Urinary bladder (tissue), 4 donors: Measurements from ENCODE around the gene PDE3B. TPM values are rescaled to one million over a fixed set of nuclear protein-coding genes. Genes with fewer than 3 reads are reported as not detected.
A peak's percentile ranks its signal among the peaks of the same experiment; 100 is the strongest.

Source experiments
- DNase-seq: peaks from one replicate; pipeline ENCODE4 v3.0.0-alpha.2; 2015; ENCODE audit errors: extremely low spot score
- H3K27ac ChIP-seq: one replicate; pipeline ENCODE4 v1.5.1; 2013; ENCODE audit warnings: low read depth, mild to moderate bottlenecking, moderate library complexity
- H3K36me3 ChIP-seq: one replicate; pipeline ENCODE4 v1.6.1; 2013; ENCODE audit warnings: mild to moderate bottlenecking, moderate library complexity; ENCODE audit not compliant: insufficient read depth
- H3K4me1 ChIP-seq: one replicate; pipeline ENCODE4 v1.6.1; 2013; ENCODE audit warnings: mild to moderate bottlenecking, moderate library complexity; ENCODE audit not compliant: insufficient read depth
- H3K4me3 ChIP-seq: one replicate; pipeline ENCODE4 v1.5.1; 2013; ENCODE audit warnings: low read depth, low read length
- WGBS: extraction: QIAGEN DNeasy Blood & Tissue Kit; methylation state at CpG from one replicate; pipeline ENCODE4 v1.1.7; 2013; 5-methylcytosine and 5-hydroxymethylcytosine counted together
- polyA plus RNA-seq: library from polyadenylated mRNA; stranded (reverse); fragments of 200-250 nt; gene quantifications from one replicate; pipeline ENCODE4 v1.2.3, GENCODE V29; 2013
- total RNA-seq: library from RNA; depleted of rRNA; stranded (reverse); fragments of >200 nt; gene quantifications from one replicate; pipeline ENCODE4 v1.2.3, GENCODE V29; 2014
- donor health status: healthy with polysubstance abuse.
- donor health status: healthy.

Gene PDE3B
- total and polyA plus RNA-seq, 2 donors = 17.7 to 40.6 TPM

- no peak overlapping the region for H3K27ac ChIP-seq
- no peaks in the 10 kb centered on the region for H3K4me1 ChIP-seq
- H3K36me3 ChIP-seq = no peaks in the 10 kb centered on the region
- WGBS = 34% methylated on average over 1 of the region's 1 CpG
- H3K4me3 ChIP-seq = no peak overlapping the region
- DNase-seq = no peak
Observed at GRCh38 chr11:14886513-14886912, 242.9 kb downstream of the PDE3B start.

- no peaks in the 10 kb centered on the region for H3K4me1 ChIP-seq
- H3K4me3 ChIP-seq = peak overlapping the region; percentile 65
- peak; percentile 73 for DNase-seq
- peak overlapping the region; percentile 86 for H3K27ac ChIP-seq
- WGBS = under 1% methylated on average over 67 of the region's 67 CpGs
- no peaks in the 10 kb centered on the region for H3K36me3 ChIP-seq
Observed at GRCh38 chr11:14891143-14892035, 247.8 kb downstream of the PDE3B start.

GRCh38 chr11:14892036-14892556 is 248.5 kb downstream of the PDE3B start, which contains the start of gene CYP2R1:
TSS of gene CYP2R1 (minus strand) at chr11:14892231. CDS start at chr11:14892205, 26 bp downstream.
- peak within 1 kb of the TSS; percentile 65 for H3K4me3 ChIP-seq
- peak within 1 kb of the TSS; percentile 86 for H3K27ac ChIP-seq
- H3K36me3 ChIP-seq = no peaks in the 10 kb centered on the region
- WGBS = under 1% methylated on average over 36 of the region's 36 CpGs
- peak; percentile 90 for DNase-seq
- no peaks in the 10 kb centered on the region for H3K4me1 ChIP-seq

DNA sequence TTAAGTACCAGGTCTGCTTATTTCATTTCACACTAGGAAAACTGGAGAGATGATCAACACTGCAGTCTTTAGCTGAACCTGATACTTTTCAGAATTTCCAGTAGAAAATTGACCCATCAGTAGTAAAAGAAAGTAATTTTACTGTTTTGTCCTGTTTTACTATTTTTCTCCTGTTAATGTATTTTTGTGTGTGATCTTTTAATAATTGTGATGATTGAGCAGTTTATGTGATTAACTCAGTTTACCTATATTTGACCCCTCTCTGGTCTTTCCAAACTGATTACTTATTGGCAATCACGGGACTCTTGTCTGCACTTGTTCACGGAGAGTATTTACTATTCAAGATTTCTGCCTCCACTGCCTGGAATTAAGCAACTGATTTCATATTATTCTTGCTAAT is 249.0 kb downstream of the PDE3B start:
- H3K4me1 ChIP-seq = no peaks in the 10 kb centered on the region
- peak overlapping the region; percentile 65 for H3K4me3 ChIP-seq
- no peaks in the 10 kb centered on the region for H3K36me3 ChIP-seq
- WGBS = 84% methylated on average over 2 of the region's 2 CpGs
- H3K27ac ChIP-seq = no peak overlapping the region
- no peak for DNase-seq

DNA sequence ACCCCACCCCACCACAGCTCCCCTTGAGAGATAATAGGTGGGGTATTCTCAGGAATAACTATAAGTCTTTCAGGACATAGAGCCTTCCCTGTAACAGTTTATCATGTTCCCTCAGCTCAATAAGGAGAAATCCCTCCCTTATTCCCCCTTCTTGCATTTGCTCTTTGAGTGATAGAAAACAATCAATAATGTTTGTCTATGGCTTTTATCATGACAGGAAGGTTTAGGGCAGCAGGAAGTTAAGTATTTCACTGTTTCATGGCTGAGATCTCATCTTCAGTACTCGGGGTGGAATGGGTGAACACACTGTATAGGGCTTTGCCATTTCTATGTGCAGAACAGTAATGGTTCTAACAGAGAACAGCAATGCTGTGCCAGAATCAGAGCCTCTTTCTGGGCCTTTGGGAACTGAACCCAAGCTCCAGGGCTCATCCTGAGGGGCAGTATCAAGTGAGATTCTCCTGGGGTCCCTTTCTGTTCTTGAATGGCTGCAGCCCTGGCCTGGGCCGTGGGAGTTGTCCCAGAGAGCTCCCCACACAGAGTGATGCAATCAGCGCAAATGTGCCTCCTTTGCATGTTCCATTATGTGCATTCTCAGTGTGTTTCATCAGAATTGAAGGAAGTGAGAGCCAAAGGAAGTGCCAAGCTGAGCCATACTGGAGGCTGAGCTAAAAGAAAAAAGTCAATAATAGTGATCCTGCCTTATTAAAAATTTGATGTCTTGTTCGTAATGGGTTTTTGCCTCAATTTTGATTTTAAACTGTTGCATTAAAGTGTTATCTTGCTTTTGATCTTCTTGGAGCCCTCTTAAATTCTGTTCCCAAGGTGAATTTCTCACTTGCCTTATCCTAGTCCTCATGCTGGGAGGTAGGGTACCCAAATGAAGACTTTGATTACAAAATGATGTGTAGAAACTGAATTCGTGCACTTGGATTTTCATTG is 251.3 kb downstream of the PDE3B start:
- H3K4me1 ChIP-seq = no peaks in the 10 kb centered on the region
- DNase-seq = no peak
- 71% methylated on average over 5 of the region's 5 CpGs for WGBS
- H3K4me3 ChIP-seq = no peak overlapping the region
- H3K27ac ChIP-seq = no peak overlapping the region
- no peaks in the 10 kb centered on the region for H3K36me3 ChIP-seq

GRCh38 chr11:14898355-14898754 is 254.8 kb downstream of the PDE3B start:
- Histone ChIP-seq H3K4me1 (no peaks in the 10 kb centered on the region), H3K36me3 (no peaks in the 10 kb centered on the region), H3K4me3 (no peak overlapping the region), H3K27ac (no peak overlapping the region)
- no peak for DNase-seq
- 77% methylated on average over 3 of the region's 3 CpGs for WGBS

DNA sequence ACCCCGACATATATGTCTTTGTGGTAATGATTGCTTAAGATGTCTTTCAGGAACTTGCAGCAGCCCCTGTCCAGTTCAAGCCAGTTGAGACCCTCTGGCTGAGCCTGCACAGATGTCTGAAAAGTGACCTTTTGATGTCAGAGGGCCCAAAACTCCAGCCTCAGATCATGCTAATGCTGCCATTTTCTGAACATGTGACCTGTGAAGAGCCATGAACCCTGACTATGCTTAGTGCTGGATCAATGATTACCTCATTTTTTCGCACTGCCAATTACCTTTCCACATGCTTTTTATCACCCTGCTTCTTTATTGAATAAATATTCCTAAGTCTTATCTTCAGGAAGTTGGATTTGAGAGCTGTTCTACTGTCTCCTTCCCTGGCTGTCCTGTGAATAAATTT is 255.3 kb downstream of the PDE3B start:
- H3K27ac ChIP-seq = no peak overlapping the region
- WGBS = 83% methylated on average over 2 of the region's 2 CpGs
- H3K36me3 ChIP-seq = no peaks in the 10 kb centered on the region
- DNase-seq = no peak
- no peaks in the 10 kb centered on the region for H3K4me1 ChIP-seq
- no peak overlapping the region for H3K4me3 ChIP-seq

GRCh38 chr11:14902650-14903350 is 259.2 kb downstream of the PDE3B start:
- 19% methylated on average over 1 of the region's 1 CpG for WGBS
- no peak for DNase-seq
- H3K36me3 ChIP-seq = no peaks in the 10 kb centered on the region

GRCh38 chr11:14904745-14905103 is 261.1 kb downstream of the PDE3B start:
- Histone ChIP-seq H3K36me3 (no peaks in the 10 kb centered on the region), H3K27ac (no peak overlapping the region), H3K4me1 (peaks cover 2% of the 10 kb centered on the region), H3K4me3 (peak overlapping the region; percentile 43)
- no peak for DNase-seq
- WGBS = 4% methylated on average over 26 of the region's 26 CpGs

More at GRCh38 chr11:14902650-14903350, 259.2 kb downstream of the PDE3B start:
- Histone ChIP-seq H3K27ac (no peak overlapping the region), H3K4me3 (no peak overlapping the region), H3K4me1 (peaks cover 2% of the 10 kb centered on the region)

DNA sequence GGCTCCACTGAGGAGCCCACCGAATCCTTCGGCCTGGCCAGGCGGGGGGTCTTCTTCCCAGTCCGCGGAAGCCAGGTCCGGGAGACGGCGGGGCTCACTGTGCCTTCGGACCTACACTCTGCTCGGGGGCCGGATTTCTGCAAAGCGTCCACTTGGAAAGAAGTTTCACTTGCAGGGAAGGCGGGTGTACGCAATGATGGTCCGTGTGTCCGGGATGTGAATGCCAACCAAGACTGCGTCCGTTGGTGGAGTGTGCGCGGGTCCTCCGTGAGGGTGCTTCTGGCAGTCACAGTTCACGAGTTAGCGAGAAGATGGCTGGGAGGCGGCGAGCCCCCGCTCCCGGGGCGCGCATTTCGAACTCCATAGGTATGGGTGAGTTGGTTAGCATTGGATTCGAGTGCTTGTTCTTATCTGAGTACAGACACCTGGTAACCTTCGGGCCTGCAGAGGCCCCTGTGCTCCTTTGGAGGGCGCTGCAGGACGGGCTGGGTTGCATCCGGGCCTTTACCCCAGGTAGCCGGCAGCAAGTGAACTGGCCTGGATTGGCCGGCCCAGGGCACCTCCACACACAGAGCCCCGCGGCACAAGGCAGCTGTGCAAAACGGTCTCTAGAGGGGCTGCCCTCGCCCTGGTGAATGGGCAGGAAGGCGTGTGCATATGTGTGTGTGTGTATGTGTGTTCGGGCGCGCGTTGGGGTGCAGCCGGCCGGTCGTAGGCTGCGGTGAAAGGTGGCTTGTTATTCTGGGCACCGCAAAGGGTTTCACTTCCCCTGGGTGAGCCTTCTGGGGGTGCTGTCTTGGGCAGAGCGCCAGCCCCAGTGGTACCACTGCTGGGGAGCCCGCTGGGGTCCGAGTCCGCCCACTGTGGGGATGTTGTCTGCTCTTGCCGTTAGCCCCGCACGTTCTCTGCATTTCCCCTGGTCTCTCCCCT is 261.8 kb downstream of the PDE3B start:
- 5% methylated on average over 58 of the region's 58 CpGs for whole genome bisulfite sequencing
- DNase-seq = no peak
- Histone ChIP-seq H3K4me1 (peaks cover 2% of the 10 kb centered on the region), H3K36me3 (no peaks in the 10 kb centered on the region), H3K4me3 (peak overlapping the region; percentile 43), H3K27ac (no peak overlapping the region)

DNA sequence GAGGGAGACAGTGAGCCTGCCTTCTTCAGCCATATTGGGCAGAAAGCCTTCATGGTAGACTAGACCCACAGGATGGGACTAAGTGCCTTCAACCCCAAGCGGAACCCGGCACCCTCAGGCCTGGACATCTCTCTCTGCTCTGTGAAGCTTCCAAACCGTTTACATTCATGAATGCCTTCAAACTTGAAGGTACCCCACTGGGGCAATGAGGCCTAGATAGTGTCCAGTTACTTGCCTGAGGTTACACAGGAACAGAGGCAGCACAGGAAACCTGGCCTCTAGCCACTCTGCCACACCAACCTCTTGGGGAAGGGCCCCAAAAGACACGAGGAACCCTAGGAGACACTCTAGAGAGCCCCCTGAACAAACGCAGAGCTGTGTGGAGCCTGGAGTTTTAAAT is 263.0 kb downstream of the PDE3B start:
- H3K4me1 ChIP-seq = peaks cover 2% of the 10 kb centered on the region
- 85% methylated on average over 5 of the region's 5 CpGs for WGBS

GRCh38 chr11:14906993-14907392 is 263.4 kb downstream of the PDE3B start:
- H3K27ac ChIP-seq = no peak overlapping the region
- H3K4me1 ChIP-seq = peaks cover 2% of the 10 kb centered on the region
- 91% methylated on average over 6 of the region's 6 CpGs for WGBS
- H3K36me3 ChIP-seq = no peaks in the 10 kb centered on the region
- no peak for DNase-seq
- H3K4me3 ChIP-seq = no peak overlapping the region

More for the DNA sequence above, 263.0 kb downstream of the PDE3B start:
- no peak overlapping the region for H3K4me3 ChIP-seq
- no peak overlapping the region for H3K27ac ChIP-seq
- no peak for DNase-seq
- H3K36me3 ChIP-seq = no peaks in the 10 kb centered on the region
